ENCODE results near the gene UBE2N. TPM values are rescaled to one million over a fixed set of nuclear protein-coding genes. Genes with fewer than 3 reads are reported as not detected.
"Not testable (repeated sequence)": the region's sequence is repeated elsewhere in the genome, so short reads cannot be mapped to it uniquely, and the experiment has no call there.

The UBE2N gene
- total and polyA plus RNA-seq, 4 donors = 112 to 234 (median 186) TPM

DNA sequence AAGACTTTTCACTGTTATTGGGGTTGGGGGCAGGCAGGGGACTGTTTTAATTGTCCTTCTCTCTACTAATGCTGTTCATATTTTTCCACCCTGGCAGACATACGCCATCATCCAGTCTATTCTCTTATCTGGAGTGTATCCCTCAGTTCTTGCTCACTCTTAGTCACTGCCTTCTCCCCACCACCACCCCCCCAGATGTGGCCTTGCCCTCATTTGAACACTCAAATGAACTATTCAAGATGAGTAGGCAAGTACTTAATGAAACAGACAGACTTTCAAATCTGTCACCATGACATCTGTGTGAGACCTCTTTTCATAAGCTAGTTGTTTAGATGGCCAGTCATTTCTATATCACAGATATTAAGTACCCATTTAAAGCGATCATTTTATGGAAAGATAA, 54.0 kb downstream of the UBE2N start:
- peaks cover 17% of the 10 kb centered on the region for H3K4me1 ChIP-seq (ENCODE audit: control insufficient read depth, insufficient read depth, low read length)
- WGBS (ENCODE audit: insufficient coverage) = 92% methylated on average over 1 of the region's 2 CpGs
- H3K4me3 ChIP-seq (ENCODE audit: low read depth, low read length) = no peak overlapping the region

DNA sequence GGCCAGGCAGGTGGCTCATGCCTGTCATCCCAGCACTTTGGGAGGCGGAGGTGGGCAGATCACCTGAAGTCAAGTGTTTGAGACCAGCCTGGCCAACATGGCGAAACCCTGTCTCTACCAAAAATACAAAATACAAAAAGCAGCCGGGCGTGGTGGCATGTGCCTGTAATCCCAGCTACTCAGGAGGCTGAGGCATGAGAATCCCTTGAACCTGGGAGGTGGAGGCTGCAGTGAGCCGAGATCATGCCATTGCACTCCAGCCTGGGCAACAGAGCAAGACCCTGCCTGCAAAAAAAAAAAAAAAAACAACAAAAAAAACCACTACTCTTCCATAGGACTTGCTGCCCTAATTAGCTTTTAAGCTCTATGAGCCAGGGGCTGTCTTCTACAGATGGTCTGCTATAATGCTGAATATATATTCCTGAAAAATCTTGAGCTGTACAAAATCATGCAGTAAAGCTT, 59.7 kb downstream of the UBE2N start:
- not testable (repeated sequence) for H3K27me3 ChIP-seq (ENCODE audit: control insufficient read depth, insufficient read depth, low read length); DNase-seq (ENCODE audit: low read depth in 4 of 6, low spot score in 6 of 6); H3K9me3 ChIP-seq (ENCODE audit: control insufficient read depth, insufficient read depth, low read length); H3K36me3 ChIP-seq (ENCODE audit: control insufficient read depth, insufficient read depth, low read length)
- peak overlapping the region; percentile 96 for H3K27ac ChIP-seq (ENCODE audit: low read depth, low read length)
- 100% methylated on average over 2 of the region's 5 CpGs for WGBS (ENCODE audit: insufficient coverage)
- peaks cover 15% of the 10 kb centered on the region for H3K4me1 ChIP-seq (ENCODE audit: control insufficient read depth, insufficient read depth, low read length)
- H3K4me3 ChIP-seq (ENCODE audit: low read depth, low read length) = peak overlapping the region; percentile 99

More for the DNA sequence above, 54.0 kb downstream of the UBE2N start:
- no peak overlapping the region for H3K27ac ChIP-seq (ENCODE audit: low read depth, low read length)
- DNase-seq (ENCODE audit: low read depth in 4 of 6, low spot score in 6 of 6) = no peak
- no peaks in the 10 kb centered on the region for H3K9me3 ChIP-seq (ENCODE audit: control insufficient read depth, insufficient read depth, low read length)
- H3K27me3 ChIP-seq (ENCODE audit: control insufficient read depth, insufficient read depth, low read length) = no peaks in the 10 kb centered on the region
- H3K36me3 ChIP-seq (ENCODE audit: control insufficient read depth, insufficient read depth, low read length) = no peaks in the 10 kb centered on the region

GRCh38 chr12:93381161-93381975, 60.4 kb downstream of the UBE2N start:
- 61% methylated on average over 5 of the region's 5 CpGs for WGBS (ENCODE audit: insufficient coverage)

DNA sequence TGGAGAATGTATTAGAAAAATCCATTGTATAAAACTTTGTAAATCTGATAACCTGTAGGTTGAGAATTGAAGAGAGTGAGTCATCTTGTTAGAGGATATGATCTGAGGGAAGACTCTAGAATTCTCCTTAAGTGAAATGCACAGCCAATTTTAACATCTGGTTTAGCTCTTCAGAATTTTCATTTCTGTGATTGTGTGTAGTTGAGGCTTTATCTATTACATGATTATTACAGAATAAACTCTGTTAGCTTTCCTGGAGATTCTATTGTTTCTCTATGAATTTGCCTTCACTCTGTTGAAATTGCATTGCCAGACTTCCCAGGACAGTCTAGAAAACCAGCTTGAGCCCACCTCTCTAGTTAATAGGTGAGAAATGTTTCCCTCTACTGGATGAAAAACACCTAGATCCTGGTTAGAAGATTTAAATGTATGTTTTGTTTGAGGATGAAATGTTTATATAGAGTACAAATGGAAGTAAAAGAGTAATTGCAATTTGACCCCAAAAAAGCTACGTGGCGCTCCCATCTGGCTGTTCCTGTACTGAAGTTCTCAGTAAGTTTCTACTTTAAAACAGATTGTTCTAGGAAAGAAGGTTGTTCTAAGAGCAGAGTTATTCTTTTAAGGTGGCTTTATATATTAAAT, 61.1 kb downstream of the UBE2N start:
- no peaks in the 10 kb centered on the region for H3K9me3 ChIP-seq (ENCODE audit: control insufficient read depth, insufficient read depth, low read length)
- peak overlapping the region; percentile 96 for H3K27ac ChIP-seq (ENCODE audit: low read depth, low read length)
- H3K4me1 ChIP-seq (ENCODE audit: control insufficient read depth, insufficient read depth, low read length) = peaks cover 27% of the 10 kb centered on the region
- peak in 2 of 6 donors; percentile 68 to 85 for DNase-seq (ENCODE audit: low read depth in 4 of 6, low spot score in 6 of 6)
- WGBS (ENCODE audit: insufficient coverage) = no CpG with 5 or more reads among the region's 2 CpGs
- peak overlapping the region; percentile 99 for H3K4me3 ChIP-seq (ENCODE audit: low read depth, low read length)
- H3K27me3 ChIP-seq (ENCODE audit: control insufficient read depth, insufficient read depth, low read length) = no peaks in the 10 kb centered on the region
- H3K36me3 ChIP-seq (ENCODE audit: control insufficient read depth, insufficient read depth, low read length) = no peaks in the 10 kb centered on the region

More at GRCh38 chr12:93381161-93381975, 60.4 kb downstream of the UBE2N start:
- no peak for DNase-seq (ENCODE audit: low read depth in 4 of 6, low spot score in 6 of 6)
- Histone ChIP-seq H3K4me3 (ENCODE audit: low read depth, low read length) (peak overlapping the region; percentile 99), H3K27ac (ENCODE audit: low read depth, low read length) (peak overlapping the region; percentile 96), H3K36me3 (ENCODE audit: control insufficient read depth, insufficient read depth, low read length) (no peaks in the 10 kb centered on the region), H3K27me3 (ENCODE audit: control insufficient read depth, insufficient read depth, low read length) (no peaks in the 10 kb centered on the region), H3K9me3 (ENCODE audit: control insufficient read depth, insufficient read depth, low read length) (no peaks in the 10 kb centered on the region), H3K4me1 (ENCODE audit: control insufficient read depth, insufficient read depth, low read length) (peaks cover 21% of the 10 kb centered on the region)

GRCh38 chr12:93379981-93380361, 61.8 kb downstream of the UBE2N start:
- DNase-seq (ENCODE audit: low read depth in 4 of 6, low spot score in 6 of 6) = no peak
- Histone ChIP-seq H3K4me1 (ENCODE audit: control insufficient read depth, insufficient read depth, low read length) (peaks cover 27% of the 10 kb centered on the region), H3K27ac (ENCODE audit: low read depth, low read length) (peak overlapping the region; percentile 96), H3K4me3 (ENCODE audit: low read depth, low read length) (peak overlapping the region; percentile 99), H3K27me3 (ENCODE audit: control insufficient read depth, insufficient read depth, low read length) (no peaks in the 10 kb centered on the region), H3K9me3 (ENCODE audit: control insufficient read depth, insufficient read depth, low read length) (no peaks in the 10 kb centered on the region), H3K36me3 (ENCODE audit: control insufficient read depth, insufficient read depth, low read length) (no peaks in the 10 kb centered on the region)

- 33% methylated on average over 1 of the region's 8 CpGs for WGBS (ENCODE audit: insufficient coverage)
- Histone ChIP-seq H3K27me3 (ENCODE audit: control insufficient read depth, insufficient read depth, low read length) (no peaks in the 10 kb centered on the region), H3K36me3 (ENCODE audit: control insufficient read depth, insufficient read depth, low read length) (no peaks in the 10 kb centered on the region), H3K9me3 (ENCODE audit: control insufficient read depth, insufficient read depth, low read length) (no peaks in the 10 kb centered on the region), H3K27ac (ENCODE audit: low read depth, low read length) (peak overlapping the region; percentile 96), H3K4me1 (ENCODE audit: control insufficient read depth, insufficient read depth, low read length) (peaks cover 27% of the 10 kb centered on the region), H3K4me3 (ENCODE audit: low read depth, low read length) (peak overlapping the region; percentile 99)
- DNase-seq (ENCODE audit: low read depth in 4 of 6, low spot score in 6 of 6) = peak in 1 of 6 donors; percentile 48
Measured at GRCh38 chr12:93379326-93379980, 62.3 kb downstream of the UBE2N start.

DNA sequence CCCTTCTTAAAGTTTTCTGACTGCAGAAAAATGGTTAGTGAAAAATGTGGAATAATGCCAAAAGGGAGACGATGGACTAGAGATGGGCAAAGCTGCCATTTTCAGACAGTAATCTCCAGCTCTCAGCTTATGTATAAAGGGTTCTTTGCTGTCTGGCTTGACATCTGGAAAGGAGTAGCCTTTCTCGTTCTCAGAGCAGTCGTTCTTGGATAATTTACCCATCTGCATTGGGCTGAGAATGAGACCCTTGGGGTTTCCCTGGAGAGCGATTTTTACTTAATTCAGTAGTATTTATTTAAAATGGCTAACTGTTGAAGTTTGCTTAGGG, 62.8 kb downstream of the UBE2N start:
- Histone ChIP-seq H3K36me3 (ENCODE audit: control insufficient read depth, insufficient read depth, low read length) (no peaks in the 10 kb centered on the region), H3K27me3 (ENCODE audit: control insufficient read depth, insufficient read depth, low read length) (no peaks in the 10 kb centered on the region), H3K27ac (ENCODE audit: low read depth, low read length) (peak overlapping the region; percentile 96), H3K9me3 (ENCODE audit: control insufficient read depth, insufficient read depth, low read length) (no peaks in the 10 kb centered on the region), H3K4me1 (ENCODE audit: control insufficient read depth, insufficient read depth, low read length) (peaks cover 27% of the 10 kb centered on the region), H3K4me3 (ENCODE audit: low read depth, low read length) (peak overlapping the region; percentile 99)
- DNase-seq (ENCODE audit: low read depth in 4 of 6, low spot score in 6 of 6) = peak in 1 of 6 donors; percentile 41
- WGBS (ENCODE audit: insufficient coverage) = 0% methylated on average over 1 of the region's 4 CpGs

- H3K27me3 ChIP-seq (ENCODE audit: control insufficient read depth, insufficient read depth, low read length); H3K9me3 ChIP-seq (ENCODE audit: control insufficient read depth, insufficient read depth, low read length); H3K36me3 ChIP-seq (ENCODE audit: control insufficient read depth, insufficient read depth, low read length): not testable (repeated sequence)
- peak overlapping the region; percentile 96 for H3K27ac ChIP-seq (ENCODE audit: low read depth, low read length)
- 0% methylated on average over 30 of the region's 64 CpGs for WGBS (ENCODE audit: insufficient coverage)
- DNase-seq (ENCODE audit: low read depth in 4 of 6, low spot score in 6 of 6) = peak in 3 of 6 donors; percentile 48 to 86 (median 81)
- peak overlapping the region; percentile 99 for H3K4me3 ChIP-seq (ENCODE audit: low read depth, low read length)
- H3K4me1 ChIP-seq (ENCODE audit: control insufficient read depth, insufficient read depth, low read length) = peaks cover 27% of the 10 kb centered on the region
Measured at GRCh38 chr12:93378196-93378997, 63.4 kb downstream of the UBE2N start.
